ENCODE data around the gene ZMYM4. TPM values are rescaled to one million over a fixed set of nuclear protein-coding genes. Genes with fewer than 3 reads are reported as not detected.

Gene ZMYM4
- total and polyA plus RNA-seq, 12 donors, result 14.7 to 59.2 (median 38.7) TPM

DNA sequence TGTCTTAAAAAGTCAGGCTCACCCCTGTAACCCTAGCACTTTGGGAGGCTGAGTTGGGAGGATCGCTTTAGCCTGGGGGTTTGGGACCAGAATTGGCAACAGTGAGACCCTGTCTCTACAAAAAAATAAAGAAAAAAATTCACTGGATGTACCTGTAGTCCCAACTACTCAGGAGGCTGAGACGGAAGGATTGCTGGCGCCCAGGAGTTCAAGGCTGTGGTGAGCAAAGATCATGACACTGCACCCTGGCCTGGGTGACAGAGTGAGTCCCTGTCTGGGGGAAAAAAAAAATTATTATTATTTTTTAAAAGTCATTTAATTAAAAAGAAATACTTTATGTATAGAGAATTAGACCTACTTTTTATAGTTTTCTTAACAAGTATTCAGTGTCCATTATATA is 47.1 kb downstream of the ZMYM4 start:
- WGBS, 4 donors, result 84 to 92% (median 89%) methylated on average over 3 of the region's 3 CpGs
- no peak overlapping the region for H3K4me3 ChIP-seq
- H3K27ac ChIP-seq, result no peak overlapping the region
- no peak for DNase-seq
- no peaks in the 10 kb centered on the region for H3K9me3 ChIP-seq (replicated peaks in 1 of 3)
- no peaks in the 10 kb centered on the region for H3K4me1 ChIP-seq (replicated peaks in 1 of 2)
- intact Hi-C loops (cut with DNase I), result no loop called here
- TF ChIP-seq, protein P1, sequence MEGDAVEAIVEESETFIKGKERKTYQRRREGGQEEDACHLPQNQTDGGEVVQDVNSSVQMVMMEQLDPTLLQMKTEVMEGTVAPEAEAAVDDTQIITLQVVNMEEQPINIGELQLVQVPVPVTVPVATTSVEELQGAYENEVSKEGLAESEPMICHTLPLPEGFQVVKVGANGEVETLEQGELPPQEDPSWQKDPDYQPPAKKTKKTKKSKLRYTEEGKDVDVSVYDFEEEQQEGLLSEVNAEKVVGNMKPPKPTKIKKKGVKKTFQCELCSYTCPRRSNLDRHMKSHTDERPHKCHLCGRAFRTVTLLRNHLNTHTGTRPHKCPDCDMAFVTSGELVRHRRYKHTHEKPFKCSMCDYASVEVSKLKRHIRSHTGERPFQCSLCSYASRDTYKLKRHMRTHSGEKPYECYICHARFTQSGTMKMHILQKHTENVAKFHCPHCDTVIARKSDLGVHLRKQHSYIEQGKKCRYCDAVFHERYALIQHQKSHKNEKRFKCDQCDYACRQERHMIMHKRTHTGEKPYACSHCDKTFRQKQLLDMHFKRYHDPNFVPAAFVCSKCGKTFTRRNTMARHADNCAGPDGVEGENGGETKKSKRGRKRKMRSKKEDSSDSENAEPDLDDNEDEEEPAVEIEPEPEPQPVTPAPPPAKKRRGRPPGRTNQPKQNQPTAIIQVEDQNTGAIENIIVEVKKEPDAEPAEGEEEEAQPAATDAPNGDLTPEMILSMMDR (IDR thresholded peaks at IDR 0.05), result no peak
- no peak for TF ChIP-seq POLR2A (IDR thresholded peaks at IDR 0.05)
- no peaks in the 10 kb centered on the region for H3K27me3 ChIP-seq
- H3K36me3 ChIP-seq (replicated peaks in 1 of 2), result peaks cover 0 to 4% of the 10 kb centered on the region in 2 donors

DNA sequence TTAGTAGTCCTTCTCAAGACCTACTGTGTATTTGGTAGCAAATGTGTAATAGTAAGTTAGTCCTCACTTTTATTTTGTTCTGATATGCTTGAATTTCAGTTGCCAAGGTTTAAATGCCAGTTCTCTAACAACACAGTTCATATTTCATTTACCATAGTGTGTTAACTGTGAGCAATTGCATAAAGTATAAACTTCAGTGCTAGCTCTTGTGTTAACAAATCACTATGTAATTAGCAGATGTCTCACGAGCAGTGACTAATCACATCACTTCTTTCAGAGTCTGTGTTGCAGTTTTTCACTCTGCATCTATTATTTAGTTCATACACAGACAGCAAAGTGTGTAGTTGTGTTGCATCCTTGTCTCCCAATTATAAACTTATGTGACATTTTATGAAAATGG is 47.8 kb downstream of the ZMYM4 start:
- WGBS, 4 donors, result 85 to 90% (median 88%) methylated on average over 1 of the region's 1 CpG
- TF ChIP-seq, protein P1 (IDR thresholded peaks at IDR 0.05), result no peak
- no peak for TF ChIP-seq POLR2A (IDR thresholded peaks at IDR 0.05)
- intact Hi-C loops (cut with DNase I), result no loop called here

DNA sequence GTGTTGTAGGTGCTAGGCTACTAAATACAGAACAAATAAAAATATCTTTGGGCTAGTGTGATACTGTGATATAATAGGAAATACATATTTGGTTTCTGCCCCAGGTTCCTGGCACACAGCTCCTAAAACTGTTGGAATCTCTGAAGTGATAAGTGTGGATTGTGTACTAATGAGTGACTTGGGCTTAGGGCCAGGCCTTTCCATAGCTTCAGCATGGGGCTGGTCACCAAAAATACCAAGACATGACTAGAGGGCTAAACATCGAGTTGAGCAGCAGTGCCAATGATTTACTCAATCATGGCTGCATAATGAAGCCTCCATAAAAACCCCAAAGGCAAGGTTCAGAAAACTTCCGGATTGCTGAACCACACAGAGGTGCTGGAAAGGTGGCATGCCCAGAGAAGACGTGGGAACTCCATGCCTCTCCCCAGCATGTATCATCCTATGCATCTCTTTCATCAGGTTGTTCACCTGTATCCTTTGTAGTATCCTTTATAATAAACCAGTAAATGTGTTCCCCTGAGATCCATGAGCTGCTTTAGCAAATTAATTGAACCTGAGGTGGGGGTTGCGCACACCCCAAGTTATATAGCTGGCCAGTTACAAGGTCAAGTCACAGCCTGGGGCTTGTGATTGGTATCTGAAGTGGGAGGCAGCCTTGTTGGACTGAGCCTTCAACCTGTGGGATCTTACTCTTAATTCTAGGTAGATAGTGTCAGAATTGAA is 51.6 kb downstream of the ZMYM4 start:
- WGBS, 4 donors, result 75 to 96% (median 85%) methylated on average over 4 of the region's 4 CpGs
- no peaks in the 10 kb centered on the region for H3K27me3 ChIP-seq
- no peaks in the 10 kb centered on the region for H3K36me3 ChIP-seq (replicated peaks in 1 of 2)
- no peaks in the 10 kb centered on the region for H3K9me3 ChIP-seq (replicated peaks in 1 of 3)
- TF ChIP-seq POLR2A (IDR thresholded peaks at IDR 0.05), result no peak
- TF ChIP-seq, protein P1 (IDR thresholded peaks at IDR 0.05), result no peak
- intact Hi-C loops (cut with DNase I), result no loop called here
- H3K27ac ChIP-seq, result no peak overlapping the region
- no peak for DNase-seq
- peaks cover 5 to 16% of the 10 kb centered on the region in 2 donors for H3K4me1 ChIP-seq (replicated peaks in 1 of 2)
- no peak overlapping the region for H3K4me3 ChIP-seq

More for the DNA sequence above, 47.8 kb downstream of the ZMYM4 start:
- DNase-seq, result no peak
- Histone ChIP-seq H3K9me3 (replicated peaks in 1 of 3) (no peaks in the 10 kb centered on the region), H3K4me1 (replicated peaks in 1 of 2) (no peaks in the 10 kb centered on the region), H3K4me3 (no peak overlapping the region), H3K27me3 (no peaks in the 10 kb centered on the region), H3K36me3 (replicated peaks in 1 of 2) (no peaks in the 10 kb centered on the region), H3K27ac (no peak overlapping the region)

DNA sequence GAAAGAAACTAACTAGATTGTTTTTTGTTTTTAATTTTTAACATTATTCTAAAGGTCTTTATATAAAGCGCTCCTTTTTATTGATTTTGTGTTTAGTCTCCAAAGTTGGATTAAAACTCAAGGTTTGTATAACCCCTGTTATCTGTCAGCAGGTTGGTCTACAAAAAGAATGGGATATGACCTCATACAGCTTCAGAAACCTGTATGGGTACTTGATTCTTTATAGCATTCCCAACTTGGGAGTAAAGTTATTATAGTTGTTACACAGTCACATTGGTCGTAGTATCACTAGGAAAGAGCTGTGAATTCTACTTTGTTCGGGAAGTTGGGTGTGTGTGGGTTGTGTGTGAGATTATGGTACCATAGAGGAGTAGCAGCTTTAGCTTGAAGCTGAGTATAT is 52.4 kb downstream of the ZMYM4 start:
- no peaks in the 10 kb centered on the region for H3K36me3 ChIP-seq (replicated peaks in 1 of 2)
- no peak for DNase-seq
- whole genome bisulfite sequencing, 4 donors, result 90 to 96% (median 93%) methylated on average over 3 of the region's 3 CpGs
- no peaks in the 10 kb centered on the region for H3K9me3 ChIP-seq (replicated peaks in 1 of 3)
- no peaks in the 10 kb centered on the region for H3K27me3 ChIP-seq
- intact Hi-C loops (cut with DNase I), result no loop called here
- H3K27ac ChIP-seq, result no peak overlapping the region
- TF ChIP-seq, protein P1 (IDR thresholded peaks at IDR 0.05), result no peak
- TF ChIP-seq POLR2A (IDR thresholded peaks at IDR 0.05), result no peak
- no peak overlapping the region for H3K4me3 ChIP-seq
- H3K4me1 ChIP-seq (replicated peaks in 1 of 2), result peaks cover 5 to 16% of the 10 kb centered on the region in 2 donors

Data from adrenal gland (tissue), 12 donors.